HG03196 (cell line): ENCODE data around the gene LBHD1.
"Not testable (repeated sequence)": the region's sequence is repeated elsewhere in the genome, so short reads cannot be mapped to it uniquely, and the experiment has no call there.

ENCODE experiments used
- ATAC-seq: cut with Tn5 transposase; IDR thresholded peaks from one replicate; pipeline ENCODE4 v1.9.1; 2021; ENCODE audit not compliant: unreplicated experiment

The LBHD1 gene

DNA sequence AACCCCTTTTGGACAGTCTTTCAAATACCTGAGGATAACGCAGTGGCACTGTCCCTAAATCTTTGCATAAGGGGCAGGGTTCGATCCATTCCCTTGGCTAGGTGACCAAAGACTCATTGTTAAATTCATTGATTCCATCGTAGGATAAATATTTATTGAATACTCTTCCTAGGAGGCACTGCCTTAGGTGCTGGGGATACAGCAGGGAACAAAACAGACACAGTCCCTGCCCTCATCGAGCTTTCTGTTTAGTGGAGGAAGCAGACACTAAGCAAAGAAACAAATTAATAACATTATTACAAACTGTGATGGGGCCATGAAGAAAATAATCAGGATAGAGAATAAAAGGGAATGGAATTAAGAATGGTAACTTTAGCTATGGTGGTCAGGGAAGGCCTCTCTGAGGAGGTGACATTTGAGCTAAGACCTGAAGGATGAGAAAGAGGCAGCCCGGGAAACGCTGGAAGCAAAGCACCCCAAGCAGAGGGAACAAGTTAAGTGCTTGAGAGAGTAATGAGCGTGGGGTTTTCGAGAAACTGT lies 51.0 kb downstream of the LBHD1 start:
- no peak for ATAC-seq

DNA sequence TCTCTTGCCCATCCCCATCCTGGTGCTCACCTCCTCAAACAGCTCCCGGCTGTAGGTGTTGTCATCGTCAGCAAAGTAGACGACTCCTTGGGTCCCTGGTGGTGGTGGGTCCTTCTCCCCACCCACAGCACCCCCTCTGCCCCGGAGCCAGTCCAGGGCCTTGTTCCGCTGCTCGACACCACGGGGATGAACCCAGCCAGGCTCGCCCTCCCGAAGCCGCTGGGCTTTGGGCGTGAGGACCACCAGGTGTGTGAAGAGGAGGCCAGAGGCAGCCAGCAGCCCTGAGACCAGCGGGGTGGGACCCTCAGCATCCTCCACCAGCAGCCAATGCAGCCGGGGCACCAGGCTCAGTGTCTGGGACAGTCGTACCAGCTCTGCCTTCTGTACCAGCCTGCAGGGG lies 55.1 kb downstream of the LBHD1 start:
- ATAC-seq, result not testable (repeated sequence)

DNA sequence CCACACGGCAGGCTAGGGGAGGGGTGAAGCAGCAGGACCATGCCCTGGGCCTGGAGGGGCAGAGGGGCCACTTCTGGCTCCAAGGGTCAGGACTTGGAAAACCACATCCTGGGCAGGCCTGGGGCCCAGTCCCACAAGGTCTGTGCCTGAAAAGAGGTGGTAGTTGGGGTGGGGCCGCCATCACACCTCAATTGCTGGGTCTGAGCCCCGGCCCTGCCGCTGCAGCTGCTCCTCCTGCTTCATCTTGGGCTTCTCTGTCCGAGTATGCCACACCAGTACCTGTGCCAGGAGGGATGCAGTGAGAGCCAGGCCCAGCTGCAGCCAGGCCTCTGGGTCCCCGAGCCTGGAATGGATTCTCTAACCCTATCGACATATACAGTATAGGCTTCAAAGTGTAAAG lies 56.5 kb downstream of the LBHD1 start:
- ATAC-seq, result no peak

DNA sequence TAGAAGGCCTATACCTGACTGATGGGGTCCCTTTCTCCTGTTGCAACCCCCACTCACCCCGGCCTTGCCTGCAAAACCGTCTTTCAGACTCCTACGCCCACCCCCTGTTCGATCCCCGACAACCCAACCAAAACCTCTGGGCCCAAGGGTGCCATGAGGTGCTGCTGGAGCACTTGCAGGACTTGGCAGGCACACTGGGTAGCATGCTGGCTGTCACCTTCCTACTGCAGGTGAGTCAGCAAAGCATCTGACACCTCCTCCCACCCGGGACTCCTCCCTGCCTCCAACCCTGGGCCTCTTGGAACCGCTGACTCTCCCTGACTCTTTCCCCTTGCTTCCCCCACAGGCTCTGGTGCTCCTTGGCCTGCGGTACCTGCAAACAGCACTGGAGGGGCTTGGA lies 57.8 kb downstream of the LBHD1 start:
- no peak for ATAC-seq

DNA sequence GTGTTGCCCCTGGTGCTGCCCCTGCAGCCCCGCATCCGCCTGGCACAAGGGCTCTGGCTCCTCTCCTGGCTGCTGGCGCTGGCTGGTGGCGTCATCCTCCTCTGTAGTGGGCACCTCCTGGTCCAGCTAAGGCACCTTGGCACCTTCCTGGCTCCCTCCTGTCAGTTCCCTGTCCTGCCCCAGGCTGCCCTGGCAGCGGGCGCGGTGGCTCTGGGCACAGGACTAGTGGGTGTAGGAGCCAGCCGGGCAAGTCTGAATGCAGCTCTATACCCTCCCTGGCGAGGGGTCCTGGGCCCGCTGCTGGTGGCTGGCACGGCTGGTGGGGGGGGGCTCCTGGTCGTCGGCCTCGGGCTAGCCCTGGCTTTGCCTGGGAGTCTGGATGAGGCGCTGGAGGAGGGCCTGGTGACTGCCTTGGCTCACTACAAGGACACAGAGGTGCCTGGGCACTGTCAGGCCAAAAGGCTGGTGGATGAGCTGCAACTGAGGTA lies 58.7 kb downstream of the LBHD1 start:
- ATAC-seq, result peak; percentile 0
